Endometrial microvascular endothelial cells (primary cell): ENCODE data around the gene FGR. TPM values are rescaled to one million over a fixed set of nuclear protein-coding genes. Genes with fewer than 3 reads are reported as not detected.

ENCODE experiments used
- in situ Hi-C: cut with HindIII; loops from 2 replicates; pipeline ENCODE4 v1.10.0; 2017; ENCODE audit warnings: low sequenced_read_pairs, low pct_unique_long_range_greater_than_20kb; ENCODE audit errors: inconsistent ontology term
- total RNA-seq: library from RNA; depleted of rRNA; stranded (reverse); fragments of >200 nt; gene quantifications from one replicate; pipeline ENCODE4 v1.2.3, GENCODE V29; 2015; ENCODE audit errors: inconsistent ontology term

The FGR gene
- total RNA-seq, 1 donor from 2014 or later, result not detected

- in situ Hi-C loops, result no loop called here
Measured at GRCh38 chr1:27563591-27564471, 71.2 kb downstream of the FGR start.

- in situ Hi-C loops, result no loop called here
Measured at GRCh38 chr1:27563341-27563590, 71.7 kb downstream of the FGR start.

- in situ Hi-C loops, result no loop called here
Measured at GRCh38 chr1:27562534-27563340, 72.2 kb downstream of the FGR start.

Other genes with a start within 250 kb of the FGR start
- 1.9 TPM for gene GPR3, start 242.6 kb downstream of the FGR start, total RNA-seq
- gene WASF2, start 145.0 kb downstream of the FGR start, total RNA-seq, result 29.3 TPM
- 3.0 TPM for gene AHDC1, start 31.0 kb downstream of the FGR start, total RNA-seq
- 230 TPM for gene IFI6, start 37.0 kb upstream of the FGR start, total RNA-seq
- 7.0 TPM for gene FAM76A, start 90.8 kb upstream of the FGR start, total RNA-seq
- 108 TPM for gene STX12, start 138.0 kb upstream of the FGR start, total RNA-seq
- gene PPP1R8, start 195.6 kb upstream of the FGR start, total RNA-seq, result 42.6 TPM
- 22.0 TPM for gene THEMIS2, start 237.4 kb upstream of the FGR start, total RNA-seq